Endothelial cell of umbilical vein (primary cell): ENCODE data around the gene R3HDML. TPM values are rescaled to one million over a fixed set of nuclear protein-coding genes. Genes with fewer than 3 reads are reported as not detected.

Source experiments
- BruUV-seq: library from RNA; stranded (reverse); fragments of 400-500 nt; replicated peaks from 2 replicates; lab custom pipeline; 2021; lab: Mats Ljungman, UMichigan
- CTCF ChIA-PET: fragments of 300-600, 350-600 bp; sonication (Branson Sonifier 250); formaldehyde crosslinking; loops from one replicate; lab custom pipeline; 2021; ENCODE audit warnings: antibody characterized with exemption, inconsistent platforms; lab: Charles Lee
- POLR2A ChIA-PET: fragments of 300-600, 350-600 bp; sonication (Branson Sonifier 250); formaldehyde crosslinking; loops from one replicate; lab custom pipeline; 2021; ENCODE audit warnings: antibody characterized with exemption, inconsistent platforms; lab: Charles Lee
- DNase-seq: peaks from one replicate; pipeline ENCODE4 v3.0.0-alpha.2; 2011; ENCODE audit warnings: low read depth, low spot score
- FAIRE-seq: peaks from 2 replicates; lab custom pipeline; 2011; peaks lifted over from hg19 to GRCh38; lab: Jason Lieb, UNC
- H2AFZ ChIP-seq: 2 replicates; pipeline ENCODE4 v1.6.0; 2012; ENCODE audit warnings: low read depth, low read length, control low read depth, inconsistent platforms
- H3K27ac ChIP-seq: 2 replicates; pipeline ENCODE4 v1.5.1; 2011; ENCODE audit warnings: low read depth, mild to moderate bottlenecking, control low read depth, low read length, moderate library complexity; ENCODE audit not compliant: insufficient read depth
- H3K27me3 ChIP-seq, 2 experiments: 2 replicates each; pipeline versions ENCODE4 v1.6.0 to v1.6.1; 2011; ENCODE audit warnings: low read length in 2 of 2, mixed read lengths in 1 of 2; ENCODE audit not compliant: control insufficient read depth in 2 of 2, insufficient read depth in 2 of 2
- H3K36me3 ChIP-seq, 2 experiments: 2 replicates in 1 of 2; 3 replicates in 1 of 2; pipeline ENCODE4 v1.5.1; 2011; ENCODE audit warnings: low read length in 2 of 2, mild to moderate bottlenecking in 1 of 2, moderate library complexity in 1 of 2; ENCODE audit not compliant: control insufficient read depth in 2 of 2, insufficient read depth in 2 of 2; ENCODE audit errors: extremely low read depth in 1 of 2
- H3K4me1 ChIP-seq: 3 replicates; pipeline ENCODE4 v1.5.1; 2011; ENCODE audit warnings: mild to moderate bottlenecking, low read length; ENCODE audit not compliant: control insufficient read depth, insufficient read depth; ENCODE audit errors: extremely low read depth
- H3K4me2 ChIP-seq: 2 replicates; pipeline ENCODE4 v1.6.1; 2011; ENCODE audit warnings: low read length, control low read depth, mixed read lengths; ENCODE audit not compliant: insufficient read depth
- H3K4me3 ChIP-seq, 3 experiments: fragments of 200-600 bp in 1 of 3; sonication (generic), shearing (Covaris generic) in 1 of 3; replicated peaks in 1 of 3; 2 replicates each; pipeline ENCODE4 v1.5.1; 2011 to 2016; ENCODE audit warnings: control low read depth in 3 of 3, low read length in 3 of 3, mild to moderate bottlenecking in 2 of 3, inconsistent platforms in 1 of 3, low read depth in 1 of 3, moderate library complexity in 1 of 3; ENCODE audit not compliant: insufficient read depth in 1 of 3
- H3K79me2 ChIP-seq: 2 replicates; pipeline ENCODE4 v1.6.0; 2012; ENCODE audit warnings: low read length, inconsistent platforms; ENCODE audit not compliant: control insufficient read depth, insufficient read depth
- H3K9ac ChIP-seq: replicated peaks from 2 replicates; pipeline ENCODE3; 2011; ENCODE audit warnings: low read length, control low read depth; ENCODE audit not compliant: insufficient read depth; ENCODE audit errors: extremely low read depth
- H3K9me1 ChIP-seq: replicated peaks from 3 replicates; pipeline ENCODE4 v1.6.0; 2011; ENCODE audit warnings: mild to moderate bottlenecking, low read length; ENCODE audit not compliant: control insufficient read depth, insufficient read depth; ENCODE audit errors: extremely low read depth
- H3K9me3 ChIP-seq: replicated peaks from 2 replicates; pipeline ENCODE4 v1.5.1; 2012; ENCODE audit warnings: low read length, inconsistent platforms; ENCODE audit not compliant: control insufficient read depth, insufficient read depth
- H4K20me1 ChIP-seq: replicated peaks from 2 replicates; pipeline ENCODE3; 2011; ENCODE audit warnings: mild to moderate bottlenecking, low read length; ENCODE audit not compliant: control insufficient read depth, insufficient read depth; ENCODE audit errors: extremely low read depth
- EZH2 ChIP-seq: IDR thresholded peaks from 2 replicates; pipeline ENCODE4 v1.6.1; 2012; ENCODE audit warnings: borderline replicate concordance, low read depth, mild to moderate bottlenecking, moderate library complexity, low read length, inconsistent platforms; ENCODE audit not compliant: severe bottlenecking
- FOS ChIP-seq: IDR thresholded peaks from 2 replicates; pipeline ENCODE4 v1.6.1; 2011; ENCODE audit warnings: mild to moderate bottlenecking, low read length, moderate library complexity, borderline replicate concordance; ENCODE audit not compliant: insufficient read depth
- GATA2 ChIP-seq: IDR thresholded peaks from 2 replicates; pipeline ENCODE4 v1.7.0; 2011; ENCODE audit warnings: low read depth, mild to moderate bottlenecking, moderate library complexity, mixed read lengths, low read length; ENCODE audit not compliant: insufficient read length, insufficient read depth
- JUN ChIP-seq: IDR thresholded peaks from 2 replicates; pipeline ENCODE4 v1.6.1; 2011; ENCODE audit warnings: borderline replicate concordance, low read depth; ENCODE audit not compliant: insufficient read length, insufficient read depth
- MYC ChIP-seq: IDR thresholded peaks from one replicate; pipeline ENCODE4 v1.6.1; 2011; ENCODE audit warnings: mild to moderate bottlenecking, low read depth, low read length
- POLR2A ChIP-seq: IDR thresholded peaks from 2 replicates; pipeline ENCODE4 v1.6.1; 2012; ENCODE audit warnings: low read depth, mild to moderate bottlenecking, control low read depth, low read length
- POLR2AphosphoS5 ChIP-seq: IDR thresholded peaks from 2 replicates; pipeline ENCODE4 v1.6.1; 2012; ENCODE audit warnings: low read depth, mild to moderate bottlenecking, control low read depth, low read length, moderate library complexity; ENCODE audit not compliant: insufficient read depth
- dilution Hi-C: fragments of 300-500 bp; cut with MboI; formaldehyde crosslinking; loops from one replicate; pipeline ENCODE4 v1.15.0; 2019; ENCODE audit warnings: low sequenced_read_pairs; ENCODE audit not compliant: extremely low pct_ligation_motif_present
- intact Hi-C: fragments of 100-400 bp; cut with micrococcal nuclease; formaldehyde crosslinking; loops from one replicate; pipeline ENCODE4 v1.10.0; 2022
- polyA plus RNA-seq, 4 experiments: library from polyadenylated mRNA; depleted of rRNA in 3 of 4; stranded (reverse) in 3 of 4; unstranded in 1 of 4; fragments of >200 nt; gene quantifications; 2 replicates each; pipeline versions ENCODE4 v1.2.1 to v1.2.3, GENCODE V29; 2011 to 2012; ENCODE audit warnings: missing spikeins in 1 of 4
- total RNA-seq: library from RNA; stranded (reverse); gene quantifications from 2 replicates; pipeline ENCODE4 v1.2.3, GENCODE V29; 2021
- TF ChIP-seq, protein P1 (sequence below), 2 donors: IDR thresholded peaks; 1 replicate in 1 of 2; 2 replicates in 1 of 2; pipeline ENCODE4 v1.5.1; 2011; ENCODE audit warnings: low read length in 2 of 2, mild to moderate bottlenecking in 2 of 2, moderate library complexity in 2 of 2, control low read depth in 1 of 2, inconsistent platforms in 1 of 2, low read depth in 1 of 2; ENCODE audit not compliant: insufficient read depth in 1 of 2; ENCODE audit errors: extremely low read depth in 1 of 2
- TF ChIP-seq, protein P2 (sequence below): IDR thresholded peaks from 2 replicates; pipeline ENCODE4 v1.6.1; 2011; ENCODE audit not compliant: insufficient read depth, insufficient read length

The R3HDML gene
- total and polyA plus RNA-seq, 2 donors (not counting 3 experiments of a cell fraction or from before 2014, with no cell fraction given): not detected

GRCh38 chr20:44302026-44302669 lies 34.7 kb upstream of the R3HDML start:
- intact Hi-C loops: no loop called here

More at GRCh38 chr20:44302026-44302669, 34.7 kb upstream of the R3HDML start:
- POLR2A ChIA-PET: no interaction called here
- Histone ChIP-seq H3K27ac (no peak overlapping the region), H3K4me3 (no peak overlapping the region), H3K4me1 (no peaks in the 10 kb centered on the region), H3K79me2 (no peaks in the 10 kb centered on the region), H3K36me3 (no peaks in the 10 kb centered on the region), H3K27me3 (no peaks in the 10 kb centered on the region), H3K9ac (no peak overlapping the region), H3K4me2 (no peak overlapping the region), H2AFZ (no peak overlapping the region), H3K9me1 (no peaks in the 10 kb centered on the region), H4K20me1 (no peaks in the 10 kb centered on the region), H3K9me3 (no peaks in the 10 kb centered on the region)
- BruUV-seq: no TSS peak
- CTCF ChIA-PET: interaction anchor here (0.8 to 1.2 kb wide), 3 partner anchors 9 to 186 kb away, joined by 3 read pairs; partner anchors contain the start of gene FITM2
- dilution Hi-C loops: no loop called here
- no peak for DNase-seq
- no peak for TF ChIP-seq GATA2
- no peak for TF ChIP-seq POLR2A
- TF ChIP-seq EZH2: no peak
- TF ChIP-seq POLR2AphosphoS5: no peak
- no peak for TF ChIP-seq FOS
- TF ChIP-seq JUN: no peak
- TF ChIP-seq, protein P1, sequence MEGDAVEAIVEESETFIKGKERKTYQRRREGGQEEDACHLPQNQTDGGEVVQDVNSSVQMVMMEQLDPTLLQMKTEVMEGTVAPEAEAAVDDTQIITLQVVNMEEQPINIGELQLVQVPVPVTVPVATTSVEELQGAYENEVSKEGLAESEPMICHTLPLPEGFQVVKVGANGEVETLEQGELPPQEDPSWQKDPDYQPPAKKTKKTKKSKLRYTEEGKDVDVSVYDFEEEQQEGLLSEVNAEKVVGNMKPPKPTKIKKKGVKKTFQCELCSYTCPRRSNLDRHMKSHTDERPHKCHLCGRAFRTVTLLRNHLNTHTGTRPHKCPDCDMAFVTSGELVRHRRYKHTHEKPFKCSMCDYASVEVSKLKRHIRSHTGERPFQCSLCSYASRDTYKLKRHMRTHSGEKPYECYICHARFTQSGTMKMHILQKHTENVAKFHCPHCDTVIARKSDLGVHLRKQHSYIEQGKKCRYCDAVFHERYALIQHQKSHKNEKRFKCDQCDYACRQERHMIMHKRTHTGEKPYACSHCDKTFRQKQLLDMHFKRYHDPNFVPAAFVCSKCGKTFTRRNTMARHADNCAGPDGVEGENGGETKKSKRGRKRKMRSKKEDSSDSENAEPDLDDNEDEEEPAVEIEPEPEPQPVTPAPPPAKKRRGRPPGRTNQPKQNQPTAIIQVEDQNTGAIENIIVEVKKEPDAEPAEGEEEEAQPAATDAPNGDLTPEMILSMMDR (IDR thresholded peaks at IDR 0.05; ENCODE audit: extremely low read depth in 1 of 2, insufficient read depth in 1 of 2, low read depth in 1 of 2, low read length in 2 of 2): no peak
- no peak for TF ChIP-seq MYC
- TF ChIP-seq, protein P2, sequence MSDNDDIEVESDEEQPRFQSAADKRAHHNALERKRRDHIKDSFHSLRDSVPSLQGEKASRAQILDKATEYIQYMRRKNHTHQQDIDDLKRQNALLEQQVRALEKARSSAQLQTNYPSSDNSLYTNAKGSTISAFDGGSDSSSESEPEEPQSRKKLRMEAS: no peak
- no peak for FAIRE-seq
